Measurements from ENCODE around the gene TRRAP. TPM values are rescaled to one million over a fixed set of nuclear protein-coding genes. Genes with fewer than 3 reads are reported as not detected.

Gene TRRAP
- total RNA-seq, 1 donor: 20.3 TPM

DNA sequence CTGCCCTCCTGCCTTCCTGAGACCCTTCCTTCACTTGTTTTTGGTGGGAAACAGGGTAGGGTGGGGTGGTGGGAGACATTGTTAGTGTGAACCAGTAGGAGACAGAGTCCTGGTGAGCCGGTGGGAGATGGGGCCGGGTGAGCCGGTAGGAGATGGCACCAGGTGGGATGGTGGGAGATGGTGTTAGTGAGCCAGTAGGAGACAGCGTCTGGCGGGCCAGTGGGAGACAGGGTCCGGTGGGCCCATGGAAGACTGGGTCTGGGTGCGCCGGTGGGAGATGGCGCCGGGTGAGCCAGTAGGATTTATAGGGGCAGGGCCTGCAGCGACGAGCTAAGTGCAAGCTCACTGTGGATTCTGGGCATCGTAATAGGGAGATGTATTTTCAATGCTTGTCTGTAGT is 116.8 kb downstream of the TRRAP start:
- no peak overlapping the region for H3K4me3 ChIP-seq (ENCODE audit: low read depth, low read length)
- TF ChIP-seq, protein P1, sequence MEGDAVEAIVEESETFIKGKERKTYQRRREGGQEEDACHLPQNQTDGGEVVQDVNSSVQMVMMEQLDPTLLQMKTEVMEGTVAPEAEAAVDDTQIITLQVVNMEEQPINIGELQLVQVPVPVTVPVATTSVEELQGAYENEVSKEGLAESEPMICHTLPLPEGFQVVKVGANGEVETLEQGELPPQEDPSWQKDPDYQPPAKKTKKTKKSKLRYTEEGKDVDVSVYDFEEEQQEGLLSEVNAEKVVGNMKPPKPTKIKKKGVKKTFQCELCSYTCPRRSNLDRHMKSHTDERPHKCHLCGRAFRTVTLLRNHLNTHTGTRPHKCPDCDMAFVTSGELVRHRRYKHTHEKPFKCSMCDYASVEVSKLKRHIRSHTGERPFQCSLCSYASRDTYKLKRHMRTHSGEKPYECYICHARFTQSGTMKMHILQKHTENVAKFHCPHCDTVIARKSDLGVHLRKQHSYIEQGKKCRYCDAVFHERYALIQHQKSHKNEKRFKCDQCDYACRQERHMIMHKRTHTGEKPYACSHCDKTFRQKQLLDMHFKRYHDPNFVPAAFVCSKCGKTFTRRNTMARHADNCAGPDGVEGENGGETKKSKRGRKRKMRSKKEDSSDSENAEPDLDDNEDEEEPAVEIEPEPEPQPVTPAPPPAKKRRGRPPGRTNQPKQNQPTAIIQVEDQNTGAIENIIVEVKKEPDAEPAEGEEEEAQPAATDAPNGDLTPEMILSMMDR (IDR thresholded peaks at IDR 0.05; ENCODE audit: insufficient read depth, low read depth, low read length): no peak

DNA sequence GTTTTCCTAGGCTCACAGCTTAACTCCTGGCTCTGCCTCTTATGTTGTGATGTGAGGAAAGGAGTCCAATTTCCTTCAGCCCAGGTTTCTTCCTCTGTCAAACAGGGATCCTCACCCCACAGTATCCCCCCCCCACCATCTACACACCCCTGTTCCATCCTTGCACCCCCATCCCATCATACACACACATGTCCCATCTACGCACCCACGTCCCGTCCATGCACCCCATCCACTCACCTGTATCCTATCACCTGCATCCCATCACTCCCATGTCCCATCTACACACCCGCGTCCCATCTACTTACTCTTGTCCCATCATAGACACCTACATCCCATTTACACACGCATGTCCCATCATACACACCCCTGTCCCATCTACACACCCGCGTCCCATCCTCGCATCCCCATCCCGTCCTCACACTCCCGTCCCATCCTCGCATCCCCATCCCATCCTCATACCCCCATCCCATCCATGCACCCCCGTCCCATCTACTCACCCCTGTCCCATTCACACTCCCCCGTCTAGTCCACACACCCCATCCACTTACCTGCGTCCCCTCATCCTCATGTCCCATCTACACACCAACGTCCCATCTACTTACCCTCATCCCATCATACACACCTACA is 117.3 kb downstream of the TRRAP start:
- no peak for DNase-seq (ENCODE audit: low read depth)
- no peak overlapping the region for H3K4me3 ChIP-seq (ENCODE audit: low read depth, low read length)
- TF ChIP-seq, protein P1 (IDR thresholded peaks at IDR 0.05; ENCODE audit: insufficient read depth, low read depth, low read length): no peak

More for the DNA sequence above, 116.8 kb downstream of the TRRAP start:
- DNase-seq (ENCODE audit: low read depth): no peak

DNA sequence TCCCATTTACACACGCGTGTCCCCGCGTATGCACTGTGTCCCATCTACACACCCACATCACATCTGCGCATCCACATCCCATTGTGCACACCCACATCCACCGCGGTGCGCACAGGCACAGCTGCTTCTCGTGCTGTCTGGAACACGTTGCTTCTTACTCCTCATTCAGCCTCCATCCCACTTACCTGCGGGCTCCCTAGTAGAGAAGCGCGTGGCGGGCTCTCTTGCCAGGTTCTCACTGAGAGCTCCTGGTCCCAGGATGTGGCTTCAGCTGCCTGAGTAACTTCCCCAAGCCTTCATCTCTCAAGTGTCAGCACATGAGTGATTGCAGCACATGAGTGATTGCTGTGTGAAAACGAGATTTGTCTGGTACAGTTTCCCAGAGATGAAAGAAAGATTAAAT is 117.8 kb downstream of the TRRAP start:
- no peak overlapping the region for H3K4me3 ChIP-seq (ENCODE audit: low read depth, low read length)
- DNase-seq (ENCODE audit: low read depth): no peak
- TF ChIP-seq, protein P1 (IDR thresholded peaks at IDR 0.05; ENCODE audit: insufficient read depth, low read depth, low read length): no peak

DNA sequence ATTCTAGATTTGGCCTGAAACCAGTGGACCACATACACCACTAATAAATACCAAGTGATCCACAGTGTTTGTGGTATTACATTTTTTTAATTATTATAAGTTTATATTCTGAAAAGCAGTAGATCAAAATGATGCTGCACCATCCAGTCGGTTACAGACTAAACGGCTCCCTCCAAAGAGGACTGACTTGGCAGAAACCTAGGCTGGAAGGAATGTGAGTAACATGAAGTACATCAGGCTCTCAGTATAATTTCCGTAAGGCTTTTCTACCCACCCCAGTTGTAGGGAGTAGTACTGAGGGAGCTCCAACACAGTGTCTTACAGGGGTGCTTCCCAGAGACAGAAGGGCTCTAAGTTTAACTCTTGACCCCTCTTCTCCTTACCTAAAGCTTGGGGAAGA is 119.5 kb downstream of the TRRAP start:
- TF ChIP-seq, protein P1 (IDR thresholded peaks at IDR 0.05; ENCODE audit: insufficient read depth, low read depth, low read length): no peak
- DNase-seq (ENCODE audit: low read depth): no peak
- no peak overlapping the region for H3K4me3 ChIP-seq (ENCODE audit: low read depth, low read length)

DNA sequence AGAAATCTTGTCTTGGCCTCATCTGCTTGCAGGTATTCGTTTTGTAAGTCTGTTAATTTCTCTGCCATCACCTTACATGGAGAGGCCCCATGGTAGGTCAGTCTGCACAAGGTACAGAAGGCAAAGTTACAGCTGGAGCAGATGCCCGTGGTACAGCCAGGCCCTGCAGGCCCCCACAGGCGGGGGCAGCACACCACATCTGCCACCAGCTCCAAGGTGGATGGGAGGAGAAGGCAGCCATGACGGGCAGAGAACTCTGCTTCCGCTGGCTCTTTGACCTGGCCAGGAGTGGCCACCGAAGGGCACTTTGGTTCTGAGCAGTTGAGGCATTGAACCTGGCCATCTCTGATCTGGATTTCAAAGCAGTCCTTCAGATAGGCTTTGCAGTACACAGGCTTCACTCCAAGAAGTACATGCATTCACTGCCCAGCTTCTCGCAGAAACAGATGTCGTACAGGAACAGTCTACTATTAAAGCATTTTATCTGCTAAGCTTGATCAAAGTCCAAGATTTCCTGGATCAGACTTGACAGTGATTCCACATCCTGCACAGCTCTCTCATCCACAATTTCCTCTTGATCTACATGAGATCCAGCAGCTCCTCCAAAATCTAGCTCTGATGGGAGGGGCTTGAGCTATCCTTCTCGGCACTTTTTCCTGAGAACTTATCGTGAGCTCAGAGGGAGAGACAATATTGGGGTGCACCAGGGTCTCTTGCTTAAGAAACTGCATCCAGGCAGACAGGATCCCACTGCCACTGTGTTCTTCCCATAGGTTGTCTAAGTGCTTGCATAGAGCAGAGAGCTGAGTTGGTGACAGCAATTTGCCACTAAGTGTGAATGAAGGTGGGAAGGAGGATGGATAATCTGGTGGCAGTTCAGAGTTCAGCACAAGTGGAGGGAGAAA is 120.7 kb downstream of the TRRAP start:
- DNase-seq (ENCODE audit: low read depth): no peak
- TF ChIP-seq, protein P1 (IDR thresholded peaks at IDR 0.05; ENCODE audit: insufficient read depth, low read depth, low read length): no peak
- H3K4me3 ChIP-seq (ENCODE audit: low read depth, low read length): no peak overlapping the region

DNA sequence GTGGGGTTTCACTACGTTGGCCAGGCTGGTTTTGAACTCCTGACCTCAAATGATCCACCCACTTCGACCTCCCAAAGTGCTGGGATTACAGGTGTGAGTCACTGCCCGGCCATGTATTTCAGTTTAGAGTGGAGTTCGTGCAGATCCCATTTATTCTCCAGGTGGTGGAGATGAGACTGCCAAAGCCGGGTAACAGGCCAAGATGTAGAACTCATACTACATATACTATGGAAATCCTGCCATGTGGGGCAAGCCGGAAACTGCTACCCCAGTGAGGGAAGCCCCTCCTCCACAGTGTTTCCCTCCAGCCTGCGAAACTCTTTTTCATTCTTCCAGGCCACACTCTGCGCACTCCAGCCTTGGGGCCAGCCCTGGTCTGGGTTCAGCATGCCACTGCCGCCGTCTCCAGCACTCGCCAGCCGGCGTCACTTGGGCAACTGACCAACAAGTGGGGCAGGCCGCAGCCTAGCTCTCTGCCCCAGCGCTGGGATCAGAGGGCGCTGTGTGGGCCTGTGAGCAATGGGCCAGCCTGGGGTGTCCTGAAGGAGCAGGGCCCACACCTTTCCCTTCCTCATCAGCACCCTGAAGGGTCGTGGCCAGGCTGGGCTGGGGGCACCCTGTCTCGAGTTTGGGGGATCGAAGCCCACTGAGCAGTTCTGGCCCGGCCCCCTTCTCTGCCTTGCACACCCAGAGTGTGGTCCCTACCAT is 122.0 kb downstream of the TRRAP start:
- TF ChIP-seq, protein P1 (IDR thresholded peaks at IDR 0.05; ENCODE audit: insufficient read depth, low read depth, low read length): no peak
- DNase-seq (ENCODE audit: low read depth): no peak
- no peak overlapping the region for H3K4me3 ChIP-seq (ENCODE audit: low read depth, low read length)

Measured in fibroblast of villous mesenchyme (primary cell).